AG04450 (cell line): Measurements from ENCODE around the gene SKI. TPM values are rescaled to one million over a fixed set of nuclear protein-coding genes. Genes with fewer than 3 reads are reported as not detected.

Source experiments
- CTCF ChIA-PET: fragments of 300-600, 350-600 bp; formaldehyde crosslinking; extraction: SDS; loops from one replicate; lab custom pipeline; 2022; ENCODE audit warnings: antibody characterized with exemption, inconsistent platforms; lab: Charles Lee
- POLR2A ChIA-PET: fragments of 350-600 bp; formaldehyde crosslinking; extraction: SDS; loops from one replicate; lab custom pipeline; 2021; ENCODE audit warnings: antibody characterized with exemption, inconsistent platforms; lab: Yijun Ruan, JAX
- DNase-seq: peaks from one replicate; pipeline ENCODE4 v3.0.0-alpha.2; 2011; ENCODE audit warnings: low read depth, low spot score
- H3K27ac ChIP-seq: one replicate; pipeline ENCODE4 v1.5.1; 2012; ENCODE audit warnings: low read depth, low read length, control low read depth
- H3K27me3 ChIP-seq: one replicate; pipeline ENCODE4 v1.6.0; 2012; ENCODE audit warnings: low read length; ENCODE audit not compliant: control insufficient read depth, insufficient read depth
- H3K4me3 ChIP-seq: 2 replicates; pipeline ENCODE4 v1.5.1; 2011; ENCODE audit warnings: mild to moderate bottlenecking, low read depth, low read length, control low read depth
- H3K9me3 ChIP-seq: 2 replicates; pipeline ENCODE4 v1.5.1; 2012; ENCODE audit warnings: low read length; ENCODE audit not compliant: control insufficient read depth, insufficient read depth
- CTCF ChIP-seq: IDR thresholded peaks from 2 replicates; pipeline ENCODE4 v1.5.1; 2011; ENCODE audit warnings: low read depth, low read length, control low read depth, inconsistent platforms
- polyA plus RNA-seq: library from polyadenylated mRNA; depleted of rRNA; stranded (reverse); fragments of >200 nt; gene quantifications from 2 replicates; pipeline ENCODE4 v1.2.3, GENCODE V29; 2011

The SKI gene
- polyA plus RNA-seq, 1 experiment, result 6.7 TPM

- POLR2A ChIA-PET, result no interaction called here
- Histone ChIP-seq H3K4me3 (no peak overlapping the region), H3K9me3 (no peaks in the 10 kb centered on the region; the same call in 1 of the 2 replicates), H3K27me3 (peaks cover 2% of the 10 kb centered on the region), H3K27ac (no peak overlapping the region)
- CTCF ChIA-PET, result interaction anchor here (1.1 kb wide), 1 partner anchor 30 kb away, joined by 10 read pairs; no protein-coding TSS in a partner anchor
- DNase-seq, result no peak
- no peak for TF ChIP-seq CTCF
Observed at GRCh38 chr1:2351723-2352122, 123.6 kb downstream of the SKI start.

- Histone ChIP-seq H3K27me3 (peaks cover 2% of the 10 kb centered on the region), H3K9me3 (no peaks in the 10 kb centered on the region; the same call in 1 of the 2 replicates), H3K27ac (no peak overlapping the region), H3K4me3 (no peak overlapping the region)
- no peak for DNase-seq
- ChIA-PET POLR2A (no interaction called here), CTCF (interaction anchor here (1.1 kb wide), 1 partner anchor 29 kb away, joined by 10 read pairs; no protein-coding TSS in a partner anchor)
- TF ChIP-seq CTCF, result no peak
Observed at GRCh38 chr1:2352341-2352896, 124.3 kb downstream of the SKI start.

GRCh38 chr1:2352897-2353550, 124.9 kb downstream of the SKI start:
- no peak for DNase-seq
- Histone ChIP-seq H3K27me3 (peaks cover 2% of the 10 kb centered on the region), H3K27ac (no peak overlapping the region), H3K9me3 (no peaks in the 10 kb centered on the region; the same call in 1 of the 2 replicates), H3K4me3 (no peak overlapping the region)
- ChIA-PET POLR2A (no interaction called here), CTCF (no interaction called here)
- no peak for TF ChIP-seq CTCF

- ChIA-PET POLR2A (no interaction called here), CTCF (no interaction called here)
- Histone ChIP-seq H3K9me3 (no peaks in the 10 kb centered on the region; the same call in 1 of the 2 replicates), H3K27me3 (peaks cover 2% of the 10 kb centered on the region), H3K4me3 (no peak overlapping the region), H3K27ac (no peak overlapping the region)
- TF ChIP-seq CTCF, result no peak
- DNase-seq, result no peak
Observed at GRCh38 chr1:2353551-2354438, 125.7 kb downstream of the SKI start.
